Testis (tissue), 2 donors: ENCODE measurements around the gene GHRHR.

Source experiments
- CTCF ChIP-seq, 3 experiments: fragments of 450-650 bp in 2 of 3; fragments of 200-600 bp in 1 of 3; sonication (generic) in 1 of 3; IDR thresholded peaks; one replicate each; pipeline ENCODE4 v1.5.1; 2016 to 2019; ENCODE audit warnings: antibody characterized with exemption in 3 of 3, mild to moderate bottlenecking in 2 of 3, moderate library complexity in 1 of 3
- POLR2A ChIP-seq: fragments of 450-650 bp; IDR thresholded peaks from one replicate; pipeline ENCODE4 v1.6.1; 2017; ENCODE audit warnings: antibody characterized with exemption, mild to moderate bottlenecking, moderate library complexity

DNA sequence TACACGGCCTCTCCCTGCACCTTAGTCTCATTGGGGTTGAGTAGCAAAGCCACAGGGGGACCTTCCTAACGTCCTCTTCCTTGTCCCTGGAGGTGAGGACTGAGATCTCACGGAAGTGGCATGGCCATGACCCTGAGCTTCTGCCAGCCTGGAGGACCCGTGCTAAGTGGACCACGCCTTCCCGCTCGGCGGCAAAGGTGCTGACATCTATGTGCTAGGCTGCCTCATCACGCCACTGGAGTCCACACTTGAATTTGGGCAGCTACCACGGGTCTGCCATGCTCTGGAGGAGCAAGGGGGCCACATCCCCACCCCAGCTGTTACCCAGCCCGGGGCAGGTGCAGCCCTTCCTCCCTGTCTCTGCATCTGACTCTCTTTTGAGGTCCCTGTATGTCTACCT, 15.3 kb downstream of the GHRHR start:
- TF ChIP-seq POLR2A (no peak), CTCF (IDR thresholded peaks at IDR 0.05) (no peak)
